Ascending aorta (tissue), 2 donors: Measurements from ENCODE around the gene IL26. TPM values are rescaled to one million over a fixed set of nuclear protein-coding genes. Genes with fewer than 3 reads are reported as not detected.
"Not testable (repeated sequence)": the region's sequence is repeated elsewhere in the genome, so short reads cannot be mapped to it uniquely, and the experiment has no call there.

ENCODE experiments used
- DNase-seq, 2 donors: peaks; one replicate each; pipeline ENCODE4 v3.0.0-alpha.2; 2019; ENCODE audit warnings: low spot score in 2 of 2
- H3K27ac ChIP-seq, 2 donors: fragments of 200-600 bp; sonication (generic); one replicate each; pipeline ENCODE4 v1.5.1; 2016 to 2017; ENCODE audit warnings: mild to moderate bottlenecking in 1 of 2
- H3K27me3 ChIP-seq: fragments of 200-600 bp; sonication (generic); one replicate; pipeline ENCODE4 v1.5.1; 2017
- H3K36me3 ChIP-seq, 2 donors: fragments of 200-600 bp; sonication (generic); one replicate each; pipeline ENCODE4 v1.5.1; 2016
- H3K4me1 ChIP-seq, 2 donors: fragments of 200-600 bp; sonication (generic); one replicate each; pipeline ENCODE4 v1.5.1; 2016 to 2017; ENCODE audit warnings: mild to moderate bottlenecking in 1 of 2
- H3K4me3 ChIP-seq, 2 donors: fragments of 200-600 bp; sonication (generic); one replicate each; pipeline ENCODE4 v1.5.1; 2016 to 2017; ENCODE audit warnings: mild to moderate bottlenecking in 1 of 2
- H3K9me3 ChIP-seq, 2 donors: fragments of 200-600 bp; sonication (generic); one replicate each; pipeline ENCODE4 v1.5.1; 2016
- intact Hi-C: fragments of 100-400 bp; cut with DNase I; formaldehyde crosslinking; loops from one replicate; pipeline ENCODE4 v1.15.1; 2023
- total RNA-seq: library from RNA; depleted of rRNA; stranded (reverse); fragments of >200 nt; gene quantifications from one replicate; pipeline ENCODE4 v1.1.0, GENCODE V29; 2016
- TF ChIP-seq, protein P1 (sequence below), 3 experiments: fragments of 200-600 bp in 2 of 3; fragments of 450-650 bp in 1 of 3; sonication (generic) in 2 of 3; IDR thresholded peaks; one replicate each; pipeline ENCODE4 v1.5.1; 2016 to 2019; ENCODE audit warnings: antibody characterized with exemption in 3 of 3, mild to moderate bottlenecking in 1 of 3, moderate library complexity in 1 of 3

The IL26 gene
- total RNA-seq, 1 donor from 2014 or later, result not detected

DNA sequence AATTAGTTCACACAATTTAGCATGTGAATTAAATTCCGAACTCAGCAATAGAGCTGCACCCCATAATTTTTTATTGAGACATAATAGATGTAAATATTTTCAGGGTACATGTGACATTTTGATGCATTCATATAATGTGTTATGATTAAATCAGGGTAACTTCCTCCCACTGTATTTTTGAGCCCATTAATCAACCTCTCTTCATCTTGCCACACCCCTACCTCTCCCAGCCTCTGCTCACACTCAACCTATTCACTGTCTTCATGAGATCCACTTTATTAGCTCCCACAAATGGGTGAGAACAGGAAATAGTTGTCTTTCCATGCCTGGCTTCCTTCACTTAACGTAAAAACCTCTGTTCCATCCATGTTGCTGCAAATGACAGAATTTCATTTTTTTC is 14.7 kb downstream of the IL26 start:
- intact Hi-C loops, result no loop called here
- no peaks in the 10 kb centered on the region for H3K9me3 ChIP-seq
- H3K27me3 ChIP-seq, result no peaks in the 10 kb centered on the region
- H3K4me3 ChIP-seq, result no peak overlapping the region
- TF ChIP-seq, protein P1, sequence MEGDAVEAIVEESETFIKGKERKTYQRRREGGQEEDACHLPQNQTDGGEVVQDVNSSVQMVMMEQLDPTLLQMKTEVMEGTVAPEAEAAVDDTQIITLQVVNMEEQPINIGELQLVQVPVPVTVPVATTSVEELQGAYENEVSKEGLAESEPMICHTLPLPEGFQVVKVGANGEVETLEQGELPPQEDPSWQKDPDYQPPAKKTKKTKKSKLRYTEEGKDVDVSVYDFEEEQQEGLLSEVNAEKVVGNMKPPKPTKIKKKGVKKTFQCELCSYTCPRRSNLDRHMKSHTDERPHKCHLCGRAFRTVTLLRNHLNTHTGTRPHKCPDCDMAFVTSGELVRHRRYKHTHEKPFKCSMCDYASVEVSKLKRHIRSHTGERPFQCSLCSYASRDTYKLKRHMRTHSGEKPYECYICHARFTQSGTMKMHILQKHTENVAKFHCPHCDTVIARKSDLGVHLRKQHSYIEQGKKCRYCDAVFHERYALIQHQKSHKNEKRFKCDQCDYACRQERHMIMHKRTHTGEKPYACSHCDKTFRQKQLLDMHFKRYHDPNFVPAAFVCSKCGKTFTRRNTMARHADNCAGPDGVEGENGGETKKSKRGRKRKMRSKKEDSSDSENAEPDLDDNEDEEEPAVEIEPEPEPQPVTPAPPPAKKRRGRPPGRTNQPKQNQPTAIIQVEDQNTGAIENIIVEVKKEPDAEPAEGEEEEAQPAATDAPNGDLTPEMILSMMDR (IDR thresholded peaks at IDR 0.05), result no peak
- no peak overlapping the region for H3K27ac ChIP-seq
- no peaks in the 10 kb centered on the region for H3K4me1 ChIP-seq
- H3K36me3 ChIP-seq, result no peaks in the 10 kb centered on the region
- no peak for DNase-seq

DNA sequence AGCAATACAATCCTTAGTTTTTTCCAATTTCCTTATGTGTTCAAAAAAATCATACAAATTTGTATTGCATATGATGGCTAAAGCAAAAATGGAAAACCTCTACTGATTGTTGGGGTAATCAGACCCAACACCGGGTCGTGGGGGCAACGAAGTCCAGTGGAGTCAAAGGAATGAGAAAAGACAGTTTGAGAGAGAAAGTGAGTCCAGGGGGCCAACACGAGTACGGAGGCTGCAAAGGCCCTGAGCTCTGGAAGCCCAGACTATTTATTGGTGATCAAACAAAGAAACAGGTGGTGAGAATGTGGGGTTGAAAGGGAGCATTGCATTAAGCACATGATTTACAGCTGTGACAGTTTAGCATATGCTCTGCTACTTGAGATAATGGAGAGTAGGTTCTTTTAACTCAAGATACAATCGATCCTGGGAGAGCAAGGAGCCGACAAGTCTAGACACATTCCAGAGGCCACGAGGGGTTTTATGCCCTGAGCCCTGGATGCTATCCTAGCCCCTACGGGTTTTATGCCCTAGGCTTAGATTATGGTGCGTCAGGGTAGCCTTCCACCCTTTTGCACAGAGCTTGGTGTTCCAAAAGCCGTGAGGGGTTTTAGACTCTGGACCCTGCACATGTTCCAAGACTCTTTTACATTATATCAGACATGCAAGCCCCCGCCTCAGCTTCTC is 16.4 kb downstream of the IL26 start:
- H3K27me3 ChIP-seq, DNase-seq, H3K9me3 ChIP-seq, H3K27ac ChIP-seq, H3K4me3 ChIP-seq, intact Hi-C loops, H3K36me3 ChIP-seq, H3K4me1 ChIP-seq: not testable (repeated sequence)

DNA sequence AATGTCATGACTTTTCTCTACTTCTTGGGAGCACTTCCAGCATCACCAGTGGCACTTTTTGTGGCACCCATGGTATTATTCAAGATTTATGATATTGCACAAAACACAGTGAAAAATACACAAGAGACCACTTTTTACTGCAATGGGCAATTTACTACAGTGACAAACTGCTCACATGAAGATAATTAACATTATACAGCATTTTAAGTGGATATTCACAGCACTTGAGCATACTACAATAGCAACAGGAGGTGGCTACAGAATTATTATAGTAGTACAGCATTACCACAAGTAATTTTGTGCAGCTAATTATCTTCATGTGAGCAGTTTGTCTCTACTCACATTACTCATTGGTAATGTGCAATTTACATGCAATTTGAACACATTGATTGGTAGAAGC is 18.3 kb downstream of the IL26 start:
- H3K27me3 ChIP-seq, result no peaks in the 10 kb centered on the region
- no peak overlapping the region for H3K4me3 ChIP-seq
- H3K36me3 ChIP-seq, result no peaks in the 10 kb centered on the region
- no peaks in the 10 kb centered on the region for H3K9me3 ChIP-seq
- intact Hi-C loops, result no loop called here
- DNase-seq, result no peak
- no peak overlapping the region for H3K27ac ChIP-seq
- H3K4me1 ChIP-seq, result no peaks in the 10 kb centered on the region
- TF ChIP-seq, protein P1 (IDR thresholded peaks at IDR 0.05), result no peak

DNA sequence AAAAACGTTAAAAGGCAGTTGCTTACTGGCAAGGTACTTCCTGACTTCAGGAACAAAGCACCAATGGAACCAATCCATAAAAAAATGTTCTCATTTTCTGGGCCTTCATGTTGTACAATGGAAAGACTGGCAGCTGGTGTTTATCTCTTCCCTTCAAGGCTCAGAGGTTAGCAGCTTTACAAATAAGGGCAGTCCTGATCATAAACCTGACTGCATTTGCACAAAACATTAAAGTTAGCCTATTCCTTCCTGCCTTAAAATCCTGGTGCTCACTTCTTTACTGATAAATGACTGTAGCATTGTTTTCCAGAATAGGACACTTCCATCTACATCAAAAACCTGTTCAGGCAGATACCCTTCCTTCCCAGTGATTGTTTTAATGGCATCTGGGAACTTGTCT is 19.2 kb downstream of the IL26 start:
- no peaks in the 10 kb centered on the region for H3K27me3 ChIP-seq
- intact Hi-C loops, result no loop called here
- H3K4me1 ChIP-seq, result no peaks in the 10 kb centered on the region
- TF ChIP-seq, protein P1 (IDR thresholded peaks at IDR 0.05), result no peak
- H3K27ac ChIP-seq, result no peak overlapping the region
- DNase-seq, result no peak
- no peak overlapping the region for H3K4me3 ChIP-seq
- no peaks in the 10 kb centered on the region for H3K9me3 ChIP-seq
- H3K36me3 ChIP-seq, result no peaks in the 10 kb centered on the region

GRCh38 chr12:68203460-68203875 is 22.1 kb downstream of the IL26 start:
- Histone ChIP-seq H3K27ac (no peak overlapping the region), H3K36me3 (no peaks in the 10 kb centered on the region), H3K4me3 (no peak overlapping the region), H3K9me3 (no peaks in the 10 kb centered on the region), H3K4me1 (no peaks in the 10 kb centered on the region), H3K27me3 (no peaks in the 10 kb centered on the region)
- TF ChIP-seq, protein P1 (IDR thresholded peaks at IDR 0.05), result no peak
- DNase-seq, result no peak
- intact Hi-C loops, result no loop called here

DNA sequence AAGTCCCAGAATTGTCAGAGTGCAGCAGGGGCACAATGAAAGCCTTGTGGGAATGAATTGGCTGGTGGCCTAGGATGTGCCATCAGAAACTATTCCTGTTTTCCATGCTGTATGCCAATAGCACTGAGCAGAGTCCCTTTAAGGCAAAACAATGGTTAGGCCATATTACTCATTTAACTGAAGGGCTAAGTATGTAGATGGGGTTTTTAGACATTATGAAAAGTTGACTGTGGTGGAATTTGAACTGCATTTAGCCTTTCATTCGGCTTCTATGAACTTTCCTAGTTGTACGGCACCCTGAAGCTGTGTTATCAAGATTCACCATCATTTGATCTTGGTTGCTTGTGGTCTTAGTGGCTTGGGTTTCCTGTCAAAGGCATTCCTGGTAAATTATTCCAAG is 24.8 kb downstream of the IL26 start:
- H3K4me1 ChIP-seq, result no peaks in the 10 kb centered on the region
- H3K9me3 ChIP-seq, result no peaks in the 10 kb centered on the region
- H3K27me3 ChIP-seq, result no peaks in the 10 kb centered on the region
- intact Hi-C loops, result no loop called here
- H3K27ac ChIP-seq, result no peak overlapping the region
- DNase-seq, result no peak
- H3K36me3 ChIP-seq, result no peaks in the 10 kb centered on the region
- H3K4me3 ChIP-seq, result no peak overlapping the region
- TF ChIP-seq, protein P1 (IDR thresholded peaks at IDR 0.05), result no peak
